GM12801 (cell line): ENCODE results near the gene GNAO1.

Source experiments
- CTCF ChIP-seq: IDR thresholded peaks from one replicate; pipeline ENCODE4 v1.5.1; 2011; ENCODE audit warnings: control low read depth; ENCODE audit not compliant: insufficient read length; ENCODE audit errors: extremely low read depth

The GNAO1 gene

GRCh38 chr16:56261656-56262055, 70.4 kb downstream of the GNAO1 start:
- no peak for TF ChIP-seq CTCF

- TF ChIP-seq CTCF = no peak
These were observed 70.9 kb downstream of the GNAO1 start for GRCh38 chr16:56262148-56262547.

- no peak for TF ChIP-seq CTCF
These were observed 71.4 kb downstream of the GNAO1 start for GRCh38 chr16:56262551-56263245.

GRCh38 chr16:56263711-56264608, 72.7 kb downstream of the GNAO1 start:
- TF ChIP-seq CTCF = no peak

- TF ChIP-seq CTCF = no peak
These were observed 73.3 kb downstream of the GNAO1 start for GRCh38 chr16:56264609-56264972.

- TF ChIP-seq CTCF = no peak
These were observed 73.9 kb downstream of the GNAO1 start for GRCh38 chr16:56265184-56265583.

- TF ChIP-seq CTCF = no peak
These were observed 74.5 kb downstream of the GNAO1 start for GRCh38 chr16:56265746-56266145.
